ENCODE data around the gene DHRS3.
"Not testable (repeated sequence)": the region's sequence is repeated elsewhere in the genome, so short reads cannot be mapped to it uniquely, and the experiment has no call there.

DHRS3 gene

GRCh38 chr1:12537294-12537693, 80.7 kb downstream of the DHRS3 start:
- DNase-seq = no peak

GRCh38 chr1:12536023-12536639, 81.9 kb downstream of the DHRS3 start:
- DNase-seq = no peak

DNA sequence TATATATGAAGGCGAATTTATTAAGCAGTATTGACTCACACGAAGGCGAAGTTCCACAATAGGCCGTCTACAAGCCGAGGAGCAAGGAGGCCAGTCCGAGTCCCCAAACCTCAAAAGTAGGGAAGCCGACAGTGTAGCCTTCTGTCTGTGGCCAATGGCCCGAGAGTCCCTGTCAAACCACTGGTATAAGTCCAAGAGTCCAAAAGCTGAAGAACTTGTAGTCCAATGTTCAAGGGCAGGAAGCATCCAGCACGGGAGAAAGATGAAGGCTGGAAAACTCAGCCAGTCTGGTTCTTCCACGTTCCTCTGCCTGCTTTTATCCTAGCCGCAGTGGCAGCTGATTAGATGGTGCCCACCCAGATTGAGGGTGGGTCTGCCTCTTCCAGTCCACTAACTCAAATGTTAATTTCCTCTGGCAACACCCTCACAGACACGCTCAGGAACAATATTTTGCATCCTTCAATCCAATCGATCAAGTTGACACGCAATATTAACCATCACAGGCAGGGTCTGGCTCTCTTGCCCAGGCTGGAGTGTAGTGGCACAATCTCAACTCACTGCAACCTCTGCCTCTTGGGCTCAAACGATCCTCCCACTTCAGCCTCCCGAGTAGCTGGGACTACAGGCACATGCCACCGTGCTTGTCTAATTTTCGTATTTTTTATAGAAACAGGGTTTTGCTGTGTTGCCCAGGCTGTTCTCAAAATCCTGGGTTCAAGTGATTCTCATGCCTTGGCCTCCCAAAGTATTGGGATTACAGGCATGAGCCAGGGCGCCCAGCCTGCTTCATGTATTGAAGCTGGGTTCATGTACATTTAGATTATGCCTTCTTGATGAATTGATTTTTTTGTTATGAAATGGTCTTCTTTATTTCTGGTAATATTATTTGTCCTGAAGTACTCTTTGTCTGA, 85.3 kb downstream of the DHRS3 start:
- no peak for DNase-seq

- DNase-seq = no peak
These were observed 86.9 kb downstream of the DHRS3 start for GRCh38 chr1:12531179-12531499.

- DNase-seq = no peak
These were observed 87.4 kb downstream of the DHRS3 start for GRCh38 chr1:12530462-12531178.

DNA sequence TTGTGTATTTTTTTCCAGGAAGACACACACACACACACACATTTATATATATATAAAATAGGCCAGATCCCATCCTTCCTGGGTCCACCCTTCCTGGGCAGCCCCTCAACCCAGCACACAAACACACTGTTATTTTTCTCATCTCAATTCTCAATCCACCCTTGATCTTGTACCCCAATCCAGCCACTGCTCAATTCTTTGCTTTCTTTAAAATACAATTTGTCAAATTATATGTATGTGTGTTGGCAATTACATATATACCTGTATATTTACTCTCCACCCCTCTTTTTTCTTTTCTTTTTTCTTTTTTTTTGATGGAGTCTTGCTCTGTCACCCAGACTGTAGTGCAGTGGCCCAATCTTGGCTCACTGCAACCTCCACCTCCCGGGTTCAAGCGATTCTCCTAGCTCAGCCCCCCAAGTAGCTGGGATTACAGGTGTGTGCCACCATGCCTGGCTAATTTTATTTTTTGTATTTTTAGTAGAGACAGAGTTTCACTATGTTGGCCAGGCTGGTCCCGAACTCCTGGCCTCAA, 88.3 kb downstream of the DHRS3 start:
- no peak for DNase-seq

GRCh38 chr1:12528021-12528852, 89.8 kb downstream of the DHRS3 start:
- no peak for DNase-seq

- DNase-seq = no peak
These were observed 90.4 kb downstream of the DHRS3 start for GRCh38 chr1:12527564-12527963.

DNA sequence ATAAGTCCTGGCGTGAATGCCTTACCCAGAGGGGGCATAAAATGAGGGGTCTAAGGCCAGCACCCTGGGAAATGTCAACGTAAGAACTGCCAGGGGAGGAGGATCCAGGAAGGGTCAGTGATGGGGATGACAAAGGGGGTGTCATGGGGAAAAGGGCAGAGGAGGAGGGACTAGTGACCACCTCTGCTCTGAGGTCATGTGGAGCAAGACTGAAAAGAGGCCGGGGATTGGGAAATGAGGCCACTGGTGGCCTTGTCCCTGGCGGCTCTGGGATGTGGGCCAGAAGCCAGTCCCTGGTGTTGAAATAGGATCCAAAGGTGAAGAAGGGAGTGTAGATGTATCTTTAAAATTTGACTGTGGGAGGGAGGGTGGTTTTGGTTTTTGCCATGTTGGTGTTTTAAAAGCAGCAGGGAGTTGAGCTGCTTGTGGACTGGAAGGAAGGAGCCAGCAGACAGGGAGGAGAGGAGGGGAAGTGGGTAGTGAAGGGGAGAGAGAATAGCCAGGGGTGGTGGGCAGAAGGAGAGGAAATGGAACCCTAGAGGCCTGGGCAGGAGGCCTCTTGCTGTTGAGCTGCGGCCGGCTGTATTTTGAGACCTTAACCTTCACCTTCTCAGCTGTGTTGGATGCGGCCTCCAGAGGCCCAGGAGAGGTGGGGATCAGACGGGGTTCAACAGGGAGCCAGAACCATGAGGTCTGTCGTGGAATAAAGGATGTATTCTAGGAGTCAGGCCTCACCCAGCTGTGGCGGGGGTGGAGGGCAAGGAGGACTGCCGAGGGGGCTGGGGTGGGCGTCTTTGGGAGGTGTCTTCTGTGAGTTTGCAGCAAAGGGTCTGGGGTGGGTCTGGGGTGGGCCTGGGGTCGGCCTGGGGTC, 92.5 kb downstream of the DHRS3 start:
- no peak for DNase-seq

DNA sequence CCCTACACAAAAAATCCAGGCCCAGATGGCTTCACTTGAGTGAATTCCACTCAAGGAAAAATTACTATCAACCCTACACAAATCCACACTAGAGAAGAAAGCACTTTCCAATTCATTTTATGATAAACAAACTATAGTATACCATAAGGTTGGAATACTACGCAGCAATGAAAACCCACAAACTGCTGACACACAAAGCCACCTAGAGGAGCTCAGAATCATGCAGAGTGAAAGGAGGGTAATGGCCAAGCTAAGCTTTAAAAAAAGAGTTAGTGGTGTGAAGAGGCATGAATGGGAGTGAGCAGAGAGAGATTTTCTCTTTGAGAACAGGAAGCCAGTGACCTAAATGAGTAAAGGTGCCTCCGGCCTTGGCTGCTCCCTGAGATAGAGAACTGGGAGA, 93.7 kb downstream of the DHRS3 start:
- DNase-seq = no peak

GRCh38 chr1:12522780-12523179, 95.2 kb downstream of the DHRS3 start:
- not testable (repeated sequence) for DNase-seq

- DNase-seq = no peak
These were observed 96.9 kb downstream of the DHRS3 start for GRCh38 chr1:12521096-12521495.

DNA sequence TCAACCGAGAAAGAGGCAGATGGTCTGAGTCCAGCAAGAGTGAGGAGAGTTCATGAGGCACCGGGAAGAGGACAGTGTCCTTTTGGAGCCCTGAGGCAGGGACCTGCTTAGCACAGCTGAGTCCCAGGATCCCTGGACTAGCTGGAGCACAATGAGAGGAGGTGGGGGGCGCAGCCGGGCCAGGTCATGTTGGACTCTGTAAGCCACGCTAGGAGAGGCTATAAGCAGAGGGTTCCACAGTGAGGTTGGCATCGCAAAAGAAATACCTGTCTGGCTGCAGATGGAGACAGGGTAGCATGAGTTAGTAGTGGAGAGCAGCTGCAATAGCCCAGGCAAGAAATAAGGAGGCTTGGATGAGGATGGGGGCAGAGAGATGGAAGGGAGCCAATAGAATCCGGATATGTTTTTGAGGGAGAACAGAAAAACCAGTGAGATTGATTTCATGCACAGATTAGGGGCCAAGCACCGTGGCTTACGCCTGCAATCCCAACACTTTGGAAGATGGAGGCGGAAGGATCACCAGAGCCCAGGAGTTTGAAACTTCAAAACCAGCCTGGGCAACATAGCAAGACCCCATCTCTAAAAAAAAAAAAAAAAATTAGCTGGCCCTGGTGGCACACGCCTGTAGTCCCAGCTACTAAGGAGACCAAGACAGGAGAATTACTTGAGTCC, 98.2 kb downstream of the DHRS3 start:
- no peak for DNase-seq

DNA sequence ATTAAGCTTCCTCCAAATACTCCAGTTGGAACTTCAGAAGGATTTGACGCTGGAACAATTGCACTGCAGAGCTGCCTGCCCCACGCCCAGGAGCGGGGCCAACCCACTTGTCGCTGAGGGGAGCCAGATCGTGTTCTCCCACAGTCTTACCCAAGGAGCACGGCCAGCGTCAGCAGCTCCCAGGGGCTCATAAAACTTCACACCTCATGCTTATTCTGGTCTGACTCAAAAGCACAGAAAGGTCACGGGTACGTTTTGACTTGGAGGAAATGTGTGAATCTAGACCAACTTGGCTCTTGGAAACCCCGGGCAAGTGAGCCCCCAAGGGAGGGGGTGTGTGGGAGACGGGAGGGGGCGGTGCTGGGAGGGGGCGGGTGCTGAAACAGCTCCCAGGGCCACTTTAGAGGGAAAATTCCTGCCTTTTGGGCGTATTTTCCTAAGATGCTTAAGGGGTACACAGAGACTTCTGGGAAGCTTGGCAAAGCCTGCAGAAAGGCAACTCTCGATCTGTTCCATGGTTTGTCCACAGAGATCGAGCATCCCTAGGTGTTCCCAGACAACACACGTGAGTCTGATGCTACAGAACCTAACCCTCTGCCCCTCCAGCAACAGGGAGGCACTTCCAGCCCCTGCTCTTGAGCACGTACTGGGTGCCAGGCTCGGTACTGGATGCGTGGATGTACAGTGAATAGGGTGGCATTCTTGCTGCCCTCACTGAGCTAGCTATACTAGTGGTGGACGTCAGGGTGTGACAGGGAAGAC, 98.9 kb downstream of the DHRS3 start:
- DNase-seq = no peak
